ENCODE measurements around the gene NCOA3.

Gene NCOA3

DNA sequence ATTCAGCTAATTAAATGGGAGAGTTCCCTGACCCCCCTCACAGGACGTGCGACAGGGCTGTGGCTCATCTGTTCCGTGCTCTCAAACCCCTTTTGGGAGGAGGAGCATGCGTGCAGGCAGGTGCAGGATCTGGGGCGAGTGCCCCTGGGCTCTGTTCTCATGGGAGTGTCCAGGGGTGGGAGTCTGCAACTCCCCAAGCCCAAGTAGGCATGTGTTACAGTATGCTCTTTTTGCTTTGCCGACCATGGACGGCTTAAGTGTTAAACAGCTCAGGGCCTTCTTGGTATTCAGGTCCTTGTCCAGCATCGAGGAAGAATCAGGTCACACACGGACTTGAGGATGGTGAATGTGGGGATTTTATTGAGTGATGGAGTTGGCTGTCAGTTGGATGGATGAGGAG lies 101.6 kb downstream of the NCOA3 start:
- no peak for DNase-seq

DNA sequence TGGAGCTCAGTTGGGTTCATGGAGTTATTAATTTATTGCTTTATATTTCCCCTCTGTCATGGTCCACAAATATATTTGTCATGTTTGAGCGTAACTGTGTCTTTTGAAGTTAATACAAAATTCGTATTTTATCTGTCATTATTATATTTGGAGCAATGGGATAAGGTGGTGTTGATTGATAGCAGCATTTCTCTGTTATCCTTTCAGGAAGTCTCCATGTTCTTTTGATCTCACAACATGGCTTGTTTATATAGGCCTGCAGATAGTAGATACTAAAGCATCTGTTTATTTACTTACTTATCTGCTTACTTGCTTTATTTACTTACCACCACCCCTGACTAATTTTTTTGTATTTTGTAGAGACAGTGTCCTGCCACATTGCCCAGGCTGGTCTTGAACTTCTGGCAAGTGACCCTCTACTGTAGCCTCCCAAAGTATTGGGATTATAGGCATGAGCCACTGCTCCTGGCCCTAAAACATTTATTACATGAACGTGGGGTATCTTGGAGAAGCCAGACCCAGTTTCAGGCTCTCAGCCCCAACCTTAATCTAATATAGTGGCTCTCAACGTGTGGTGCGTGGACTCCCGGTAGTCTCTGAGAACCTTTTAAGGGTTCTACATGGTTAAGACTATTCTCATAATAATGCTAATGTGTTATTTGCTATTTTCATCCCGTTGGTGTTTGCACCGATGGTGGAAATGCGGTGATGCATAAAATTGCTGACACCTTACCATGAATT lies 104.2 kb downstream of the NCOA3 start:
- DNase-seq, result no peak

DNA sequence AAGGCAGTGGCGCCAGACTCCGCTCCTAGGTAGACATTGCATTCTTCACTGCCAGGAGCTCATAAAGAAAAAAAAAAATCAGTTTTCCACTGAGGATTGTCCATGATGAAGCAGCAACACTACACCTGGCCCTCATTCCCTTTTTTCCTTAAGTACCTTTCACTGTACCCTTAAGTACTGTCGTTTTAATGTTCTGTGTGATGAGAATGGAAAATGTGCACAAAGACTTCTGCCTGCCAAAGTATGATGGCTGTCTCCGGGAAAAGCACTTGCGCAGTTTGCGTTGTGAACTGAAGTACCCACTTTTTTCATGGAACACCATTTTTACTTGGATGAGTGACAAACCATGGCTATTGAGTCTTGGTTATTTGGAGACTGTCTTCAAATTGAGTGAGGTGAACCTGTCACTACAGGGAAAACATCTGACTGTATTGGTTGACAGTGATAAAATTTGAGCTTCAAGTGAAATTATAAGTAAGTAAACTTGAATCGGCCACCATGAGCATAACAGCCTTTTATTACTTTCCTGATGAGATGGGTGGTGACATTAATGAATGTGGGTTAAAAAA lies 104.8 kb downstream of the NCOA3 start:
- peak; percentile 52 for DNase-seq

DNA sequence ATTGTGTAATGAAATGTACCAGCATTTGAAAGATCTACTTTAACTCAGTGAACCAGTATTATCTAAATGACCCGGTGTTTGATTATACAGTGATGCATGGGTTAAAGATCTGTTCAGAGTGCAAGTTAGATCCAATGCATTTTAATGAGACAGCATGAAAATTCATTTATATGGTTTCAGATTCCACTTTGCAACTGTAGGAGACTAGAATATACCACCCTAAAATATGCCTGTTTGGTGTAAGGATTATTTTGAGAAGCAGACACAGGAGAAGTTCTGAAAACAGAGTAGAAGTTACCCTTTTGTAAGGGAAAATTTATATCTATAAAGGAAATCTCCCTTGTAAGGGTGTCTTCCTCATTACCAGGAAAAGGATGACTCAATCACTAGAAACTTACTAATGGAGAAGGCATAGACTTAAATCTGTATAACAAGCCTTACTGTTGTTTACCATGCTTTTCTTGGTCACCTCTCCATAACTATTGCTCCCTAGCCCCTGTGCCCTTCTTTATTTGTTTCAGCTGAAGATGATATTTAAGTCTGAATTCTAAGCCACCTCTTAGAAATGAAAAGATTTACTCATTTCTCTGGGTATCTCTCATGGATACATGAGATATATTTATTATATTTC lies 105.4 kb downstream of the NCOA3 start:
- DNase-seq, result no peak

DNA sequence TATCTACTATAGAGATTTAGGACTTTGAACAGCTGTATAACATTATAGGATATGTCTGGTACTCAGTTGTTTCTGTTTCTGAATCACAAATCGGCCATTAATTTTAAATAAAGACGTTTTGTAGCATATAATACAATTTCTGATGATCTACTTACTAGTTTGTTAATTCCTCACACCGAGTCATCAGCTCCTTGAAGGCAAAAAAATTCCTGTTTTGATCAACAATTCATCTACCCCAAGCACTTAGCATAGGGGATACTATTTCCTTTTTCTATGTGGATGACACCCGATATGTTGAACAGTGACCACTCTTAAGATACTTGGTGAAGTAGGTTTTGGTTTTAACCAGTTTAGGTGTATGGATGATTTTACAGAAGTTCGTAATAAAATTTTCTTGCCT lies 107.3 kb downstream of the NCOA3 start:
- DNase-seq, result no peak

DNA sequence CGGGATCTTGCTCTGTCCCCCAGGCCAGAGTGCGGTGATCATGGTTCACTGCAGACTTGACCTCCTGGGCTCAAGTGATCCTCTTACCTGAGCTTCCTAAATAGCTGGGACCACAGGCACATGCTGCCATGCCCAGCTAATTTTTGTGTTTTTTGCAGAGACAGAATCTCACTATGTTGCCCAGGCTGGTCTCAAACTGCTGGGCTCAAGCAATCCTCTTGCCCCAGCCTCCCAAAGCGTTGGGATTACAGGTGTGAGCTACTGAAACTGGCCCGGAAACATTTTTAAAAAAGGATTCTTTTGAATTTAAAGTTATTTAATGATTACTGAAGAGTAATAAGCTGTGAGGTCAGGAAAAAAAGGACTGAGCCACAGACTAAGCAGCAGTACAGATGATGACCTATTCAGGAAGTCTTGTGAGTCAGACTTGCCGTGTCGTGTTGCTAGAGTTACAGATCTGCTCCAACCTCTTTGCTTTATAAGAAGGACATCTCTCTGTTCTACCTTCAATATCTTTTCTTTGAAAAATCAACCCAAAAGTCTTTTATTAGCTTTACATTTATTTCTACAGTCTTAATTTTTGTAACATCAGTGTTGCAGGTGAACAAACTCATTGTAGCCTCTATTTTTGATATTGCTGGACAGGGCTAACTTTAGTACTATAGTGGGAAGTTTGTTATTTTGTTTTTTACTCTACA lies 108.7 kb downstream of the NCOA3 start:
- no peak for DNase-seq

DNA sequence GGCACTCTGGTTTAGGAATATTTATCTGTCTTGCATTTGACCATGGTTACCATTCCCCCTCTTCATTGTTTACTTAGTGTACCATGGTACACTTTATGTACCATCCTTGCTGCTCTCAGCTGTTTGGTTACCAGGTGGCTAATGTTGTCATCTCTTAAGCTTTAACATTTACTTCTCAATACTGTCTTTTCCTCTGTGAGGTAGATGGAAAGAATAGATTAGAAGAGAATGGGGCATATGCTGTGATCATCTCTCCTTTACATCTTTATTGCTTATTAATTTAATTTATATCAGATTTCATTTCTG lies 109.2 kb downstream of the NCOA3 start:
- no peak for DNase-seq

DNA sequence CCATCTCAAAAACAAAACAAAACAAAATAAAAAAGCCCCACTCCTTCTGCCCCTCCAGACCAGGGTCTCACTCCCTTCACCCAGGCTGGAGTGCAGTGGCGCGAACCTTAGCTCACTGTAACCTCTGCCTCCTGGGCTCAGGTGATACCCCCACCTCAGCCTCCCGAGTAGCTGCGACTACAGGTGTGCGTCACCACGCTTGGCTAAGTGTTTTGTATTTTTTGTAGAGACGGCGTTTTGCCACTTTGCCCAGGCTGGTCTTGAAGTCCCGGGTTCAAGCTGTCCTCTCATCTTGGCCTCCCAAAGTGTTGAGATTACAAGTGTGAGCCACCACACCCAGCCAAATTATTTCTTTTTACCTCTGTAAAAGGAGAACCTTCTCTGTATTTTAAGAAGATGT lies 110.1 kb downstream of the NCOA3 start:
- DNase-seq, result no peak

DNA sequence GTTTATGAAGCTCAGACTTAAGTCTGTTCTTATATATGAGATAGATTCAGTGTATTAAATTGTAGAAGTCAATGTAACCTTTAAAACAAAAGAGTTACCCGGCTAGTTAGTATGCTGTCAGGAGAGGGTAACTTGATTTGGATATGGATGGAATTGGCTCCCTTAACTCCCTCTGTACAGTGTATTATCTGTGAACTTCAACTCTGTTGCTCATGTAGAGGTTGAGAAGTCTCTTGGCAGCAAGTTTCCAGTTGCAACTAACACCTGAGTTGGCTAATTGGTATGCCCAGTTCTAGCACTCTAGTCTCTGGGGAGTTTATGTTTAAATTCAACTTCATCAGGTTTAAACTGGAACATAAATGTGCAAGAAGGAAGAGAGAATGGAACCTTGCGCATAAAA lies 111.0 kb downstream of the NCOA3 start:
- no peak for DNase-seq

DNA sequence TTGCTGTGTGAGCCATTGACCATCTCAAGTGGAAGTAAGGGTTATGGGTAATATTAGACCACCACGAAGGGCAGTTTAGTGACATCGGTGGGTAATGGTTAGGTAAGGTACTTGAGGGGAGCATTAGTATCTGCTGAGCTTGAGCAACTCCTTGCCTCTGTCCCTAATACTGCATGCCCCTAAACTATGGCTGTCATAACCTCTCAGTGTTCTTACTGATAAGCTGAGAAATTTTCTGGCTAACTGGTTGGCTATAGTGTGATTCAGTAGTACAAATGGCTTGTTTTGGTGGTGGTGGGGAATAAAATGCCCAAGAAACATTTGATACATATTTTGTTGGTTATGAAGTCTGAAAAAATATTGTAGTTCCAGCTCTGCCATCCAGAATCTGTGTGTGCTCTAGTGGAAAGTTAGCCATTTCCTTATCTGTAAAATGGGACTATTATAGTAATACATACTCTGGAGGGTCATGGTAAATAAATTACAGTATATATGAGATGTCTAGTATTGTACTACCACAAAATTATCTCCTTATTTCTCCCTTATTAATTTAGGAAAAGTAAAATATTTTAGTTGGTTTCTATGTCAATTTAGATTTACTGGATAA lies 113.1 kb downstream of the NCOA3 start:
- no peak for DNase-seq

DNA sequence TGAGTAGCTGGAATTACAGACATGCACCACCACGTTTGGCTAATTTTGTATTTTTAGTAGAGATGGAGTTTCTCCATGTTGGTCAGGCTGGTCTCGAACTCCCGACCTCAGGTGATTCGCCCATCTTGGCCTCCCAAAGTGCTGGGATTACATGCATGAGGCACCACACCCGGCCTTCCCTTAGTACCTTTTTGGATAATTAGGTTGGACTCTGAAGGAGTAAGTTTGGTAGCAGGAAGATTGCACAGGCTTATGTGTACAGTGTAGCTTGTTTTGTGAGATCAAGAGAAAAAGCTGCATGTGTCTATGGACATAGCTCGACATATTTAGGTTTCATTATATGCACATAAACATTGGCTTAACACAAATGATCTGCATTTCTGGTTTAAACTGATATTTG lies 116.8 kb downstream of the NCOA3 start:
- no peak for DNase-seq

DNA sequence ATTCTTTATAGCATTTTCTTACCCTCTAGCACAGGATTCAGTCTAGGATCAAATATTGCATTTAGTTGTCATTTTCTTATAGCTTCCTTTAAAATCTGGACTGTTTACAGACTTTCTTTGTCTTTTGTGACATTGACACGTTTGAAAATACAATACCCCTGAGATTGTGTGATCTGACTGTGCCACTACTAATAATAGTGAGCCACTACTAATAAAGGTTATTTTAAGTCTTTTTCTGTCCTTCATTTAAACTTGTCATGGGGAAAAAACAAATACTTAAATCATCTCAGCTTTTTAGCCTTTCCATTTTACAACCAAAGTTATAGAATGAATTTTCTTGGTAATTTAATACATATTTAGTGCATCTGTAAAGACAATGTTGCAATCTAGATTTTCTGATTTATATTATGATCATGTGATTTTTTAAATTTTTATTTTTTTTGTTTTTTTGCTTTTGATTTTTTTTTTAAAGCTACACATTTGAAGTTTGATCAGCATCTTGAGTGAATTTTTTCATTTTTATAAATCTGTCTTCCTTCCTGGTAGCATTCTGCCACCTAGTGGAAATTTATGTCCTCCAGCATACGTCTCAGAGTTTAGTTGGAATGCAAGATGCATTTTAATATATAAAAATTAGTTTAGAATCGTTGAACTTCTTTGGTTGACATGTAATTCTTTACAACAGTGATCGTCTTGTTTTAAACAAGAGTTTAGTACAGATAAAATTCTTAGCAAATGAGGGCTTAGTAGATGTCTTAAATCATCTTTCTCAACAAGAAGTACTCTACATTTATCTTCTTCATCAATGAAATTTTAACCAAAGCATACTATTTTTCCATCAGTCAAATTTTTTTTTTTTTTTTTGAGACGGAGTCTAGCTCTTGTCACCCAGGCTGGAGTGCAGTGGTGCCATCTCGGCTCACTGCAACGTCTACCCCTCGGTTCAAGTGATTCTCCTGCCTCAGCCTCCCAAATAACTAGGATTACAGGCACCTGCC lies 119.4 kb downstream of the NCOA3 start:
- no peak for DNase-seq

DNA sequence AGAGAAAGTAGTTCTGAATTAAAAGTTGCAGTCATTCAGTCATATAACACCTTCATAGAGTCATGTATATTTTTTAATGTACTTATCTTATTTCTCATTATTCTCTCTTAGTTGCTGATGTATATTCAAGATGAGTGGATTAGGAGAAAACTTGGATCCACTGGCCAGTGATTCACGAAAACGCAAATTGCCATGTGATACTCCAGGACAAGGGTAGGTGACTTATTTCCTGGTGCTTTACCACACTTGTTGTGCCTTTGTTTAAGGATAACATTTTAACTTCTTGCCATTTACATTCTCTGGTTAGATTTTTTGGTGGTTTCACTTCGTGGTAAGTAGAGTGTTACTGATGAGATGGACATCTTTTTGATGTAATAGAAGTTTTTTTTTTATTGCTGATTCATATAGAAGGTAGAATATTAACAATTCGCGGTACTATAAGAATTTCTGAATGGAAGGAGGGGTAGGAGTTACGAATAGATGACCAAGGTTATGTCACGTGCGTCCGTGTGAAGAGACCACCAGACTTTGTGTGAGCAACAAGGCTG lies 120.5 kb downstream of the NCOA3 start:
- no peak for DNase-seq

DNA sequence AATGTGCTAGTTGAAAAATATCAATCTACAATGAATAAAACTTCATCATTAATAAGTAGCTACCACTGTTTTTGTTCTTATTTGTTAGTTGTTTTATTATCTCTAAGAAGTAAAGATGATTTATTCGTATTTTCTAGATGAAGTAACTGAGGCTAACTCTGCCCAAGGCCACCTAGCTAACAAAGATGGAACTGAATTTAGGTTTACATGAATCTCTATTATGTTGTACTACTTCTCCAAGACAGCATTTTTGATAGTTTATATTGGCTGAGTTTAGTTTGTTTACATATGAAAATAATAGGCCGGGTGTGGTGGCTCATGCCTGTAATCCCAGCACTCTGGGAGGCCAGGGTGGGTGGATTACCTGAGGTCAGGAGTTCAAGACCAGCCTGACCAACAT lies 121.5 kb downstream of the NCOA3 start:
- DNase-seq, result no peak

DNA sequence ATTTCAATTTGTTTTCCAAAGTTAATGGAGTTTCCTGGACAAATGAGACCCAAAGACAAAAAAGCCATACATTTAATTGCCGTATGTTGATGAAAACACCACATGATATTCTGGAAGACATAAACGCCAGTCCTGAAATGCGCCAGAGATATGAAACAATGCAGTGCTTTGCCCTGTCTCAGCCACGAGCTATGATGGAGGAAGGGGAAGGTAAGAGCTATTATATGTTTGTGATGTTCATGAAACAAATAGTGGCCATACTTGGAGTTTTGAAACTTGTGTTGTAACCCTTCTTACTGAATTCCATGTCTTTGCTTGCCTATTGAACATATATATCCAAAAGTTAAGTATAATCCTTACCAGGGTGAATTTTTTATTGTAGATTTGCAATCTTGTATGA lies 125.9 kb downstream of the NCOA3 start:
- DNase-seq, result no peak

DNA sequence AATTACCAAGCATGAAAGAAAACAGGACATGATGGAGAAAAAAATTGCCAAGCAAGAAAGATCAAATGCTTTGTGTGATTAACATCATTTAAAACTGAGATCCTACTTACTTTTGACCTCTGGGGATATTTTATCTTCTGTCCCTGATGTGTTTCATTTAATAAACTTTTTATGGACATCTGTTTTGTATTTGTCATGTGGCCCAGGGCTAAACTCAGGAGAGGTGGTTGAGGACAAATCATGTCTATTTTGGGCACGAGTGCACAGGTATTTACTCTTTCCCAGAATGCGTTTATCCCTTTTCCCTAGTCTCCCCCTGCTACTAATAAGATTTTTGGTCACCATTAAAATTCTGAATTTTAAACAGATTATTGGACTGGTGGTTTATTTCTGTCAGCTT lies 128.2 kb downstream of the NCOA3 start:
- no peak for DNase-seq

DNA sequence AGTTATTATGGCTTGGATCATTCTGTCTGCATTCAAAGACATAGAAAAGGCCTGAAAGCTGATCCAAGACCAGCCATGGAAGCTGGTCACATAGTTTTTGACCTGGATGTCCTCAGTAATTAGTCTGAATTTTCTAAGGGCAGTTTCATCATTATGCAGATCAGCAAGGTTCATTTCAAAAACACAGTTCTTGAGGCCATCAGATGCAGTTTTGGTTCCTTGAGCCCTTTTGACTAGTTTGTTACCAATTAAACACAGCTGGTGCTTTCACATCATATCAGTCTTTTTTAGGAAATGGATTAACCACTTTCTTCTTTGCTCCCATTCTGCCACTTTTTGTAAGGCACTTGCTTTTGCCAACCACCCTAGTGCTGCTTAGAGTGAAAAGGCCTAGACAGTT lies 129.4 kb downstream of the NCOA3 start:
- DNase-seq, result no peak

DNA sequence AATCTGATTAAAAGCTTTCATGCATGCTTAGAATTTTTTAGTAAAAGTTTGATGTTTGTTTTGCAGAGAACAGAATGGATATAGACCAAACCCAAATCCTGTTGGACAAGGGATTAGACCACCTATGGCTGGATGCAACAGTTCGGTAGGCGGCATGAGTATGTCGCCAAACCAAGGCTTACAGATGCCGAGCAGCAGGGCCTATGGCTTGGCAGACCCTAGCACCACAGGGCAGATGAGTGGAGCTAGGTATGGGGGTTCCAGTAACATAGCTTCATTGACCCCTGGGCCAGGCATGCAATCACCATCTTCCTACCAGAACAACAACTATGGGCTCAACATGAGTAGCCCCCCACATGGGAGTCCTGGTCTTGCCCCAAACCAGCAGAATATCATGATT lies 133.6 kb downstream of the NCOA3 start:
- DNase-seq, result no peak

DNA sequence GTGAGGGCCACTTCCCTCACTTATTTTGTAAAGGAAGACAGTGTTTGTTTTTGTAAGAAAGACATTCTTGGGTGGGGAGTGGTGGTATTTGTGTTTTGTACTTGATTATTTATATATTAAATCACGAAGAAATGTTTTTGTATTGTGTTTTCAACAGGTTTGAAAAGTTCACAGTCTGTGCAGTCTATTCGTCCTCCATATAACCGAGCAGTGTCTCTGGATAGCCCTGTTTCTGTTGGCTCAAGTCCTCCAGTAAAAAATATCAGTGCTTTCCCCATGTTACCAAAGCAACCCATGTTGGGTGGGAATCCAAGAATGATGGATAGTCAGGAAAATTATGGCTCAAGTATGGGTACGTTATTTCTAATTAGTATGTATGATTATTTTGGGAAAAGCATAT lies 137.2 kb downstream of the NCOA3 start:
- no peak for DNase-seq

DNA sequence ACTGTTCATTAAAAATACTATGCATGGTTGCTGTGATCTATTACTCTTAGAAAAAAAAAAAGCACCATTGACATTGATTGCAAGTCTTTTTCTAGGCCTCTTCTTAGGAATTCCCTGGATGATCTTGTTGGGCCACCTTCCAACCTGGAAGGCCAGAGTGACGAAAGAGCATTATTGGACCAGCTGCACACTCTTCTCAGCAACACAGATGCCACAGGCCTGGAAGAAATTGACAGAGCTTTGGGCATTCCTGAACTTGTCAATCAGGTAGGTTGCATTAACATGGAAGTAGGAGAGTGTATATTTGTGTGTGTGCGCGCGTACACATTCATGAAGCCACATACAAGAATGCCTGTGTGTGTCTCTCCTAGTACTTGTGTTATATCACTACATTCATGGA lies 140.4 kb downstream of the NCOA3 start:
- DNase-seq, result no peak

DNA sequence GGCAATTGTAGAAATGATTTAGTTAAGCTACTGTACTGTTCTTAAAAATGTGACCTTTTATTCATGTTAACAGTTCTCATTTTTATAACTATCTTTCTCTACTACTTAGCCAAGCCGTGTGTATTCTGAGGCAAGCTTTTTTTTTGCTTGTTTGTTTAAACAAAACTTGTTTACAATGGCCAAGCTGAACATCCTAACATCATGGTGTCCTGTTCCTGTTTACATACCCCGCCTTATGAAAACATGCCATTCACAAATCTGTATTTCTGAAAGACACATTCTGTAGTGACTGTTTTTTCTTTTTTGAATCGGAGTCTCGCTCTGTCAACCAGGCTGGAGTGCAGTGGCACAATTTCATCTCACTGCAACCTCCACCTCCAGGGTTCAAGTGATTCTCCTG lies 140.9 kb downstream of the NCOA3 start:
- DNase-seq, result no peak

DNA sequence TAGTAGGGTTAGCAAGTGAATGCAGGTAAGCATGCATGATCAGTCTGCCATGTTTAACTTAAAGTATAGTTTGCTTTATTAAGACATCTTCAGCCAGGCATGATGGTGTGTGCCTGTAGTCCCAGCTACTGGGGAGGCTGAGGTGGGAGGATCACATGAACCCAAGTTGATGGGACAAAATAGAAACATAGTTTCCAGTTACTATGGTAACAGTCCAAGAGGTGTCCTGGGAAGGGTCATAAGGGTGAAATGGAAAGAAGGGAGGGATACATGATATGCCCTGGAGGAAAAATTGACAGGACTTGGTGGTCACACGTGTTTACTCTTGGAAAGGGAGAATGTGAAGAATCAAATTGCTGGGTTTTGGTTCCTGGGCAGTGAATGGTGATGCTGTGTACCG lies 143.9 kb downstream of the NCOA3 start:
- no peak for DNase-seq

Measured in DMS79 (cell line).